NCI-H2029 (cell line): ENCODE data around the gene SENP8.
"Not testable (repeated sequence)": the region's sequence is repeated elsewhere in the genome, so short reads cannot be mapped to it uniquely, and the experiment has no call there.

Experiments
- DNase-seq: peaks from one replicate; lab custom pipeline; 2025; lab: John Stamatoyannopoulos, UW

SENP8 gene

DNA sequence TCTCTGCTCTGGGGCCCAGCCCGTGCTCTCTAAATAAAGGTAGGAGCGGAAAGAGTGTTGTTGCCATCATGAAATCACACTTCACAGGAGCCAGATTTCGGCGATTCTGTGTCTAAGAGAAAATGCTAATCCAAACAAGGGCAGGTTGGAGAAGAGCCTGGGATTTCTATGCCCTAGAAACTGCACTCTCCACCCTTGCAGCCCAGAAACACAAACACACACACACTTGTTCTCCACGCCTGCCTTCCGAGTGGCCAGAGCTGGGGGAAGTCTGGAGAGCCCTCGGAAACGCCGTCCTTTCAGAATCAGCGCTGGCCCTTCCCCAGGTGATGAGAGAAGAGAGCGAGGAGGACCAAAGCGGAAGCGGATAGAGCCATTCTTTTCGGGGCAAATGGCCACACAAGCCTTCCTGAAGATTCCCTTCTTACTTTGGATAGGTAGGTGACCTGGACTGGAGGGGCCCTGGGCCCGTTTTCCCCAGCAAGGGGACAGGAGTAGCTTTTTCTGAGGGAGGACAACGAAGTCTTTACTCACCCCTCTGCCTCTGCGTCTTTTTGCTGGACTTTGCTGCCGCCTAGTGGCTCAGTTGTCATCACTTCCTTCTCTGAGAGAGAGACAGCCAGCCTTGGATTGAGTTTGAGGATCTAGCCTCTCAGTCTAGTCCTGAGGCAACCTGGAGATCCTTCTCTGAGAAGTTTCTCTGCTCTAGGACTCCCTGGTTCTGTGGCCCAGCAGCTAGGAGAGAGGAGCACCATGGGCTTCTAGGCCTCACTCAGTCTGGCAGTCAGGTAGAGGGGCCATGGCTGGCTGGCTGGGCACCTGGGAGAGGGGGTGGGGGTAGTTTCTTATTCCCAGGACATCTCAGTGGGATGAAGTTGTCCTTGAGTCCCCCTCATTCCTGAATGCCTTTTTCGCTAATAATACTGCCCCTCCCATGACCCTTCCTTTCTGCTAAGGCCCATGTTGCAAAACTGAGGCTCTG, 37.7 kb downstream of the SENP8 start:
- peak; percentile 65 for DNase-seq

DNA sequence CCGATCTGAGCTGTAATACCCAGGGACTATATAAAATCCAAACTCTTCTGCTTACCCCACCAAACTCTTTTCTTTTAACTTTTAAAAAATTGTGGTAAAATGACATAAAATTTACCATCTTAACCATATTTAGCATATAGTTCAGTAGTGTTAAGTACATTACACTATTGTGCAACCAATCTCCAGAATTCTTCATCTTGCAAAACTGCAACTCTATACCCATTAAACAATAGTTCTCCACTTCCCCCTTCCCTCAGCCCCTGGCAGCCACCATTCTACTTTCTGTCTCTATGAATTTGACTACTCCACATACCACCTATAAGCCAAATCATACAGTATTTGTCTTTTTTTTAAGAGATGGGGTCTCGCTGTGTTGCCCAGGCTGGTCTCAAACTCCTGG, 38.7 kb downstream of the SENP8 start:
- DNase-seq, result no peak

DNA sequence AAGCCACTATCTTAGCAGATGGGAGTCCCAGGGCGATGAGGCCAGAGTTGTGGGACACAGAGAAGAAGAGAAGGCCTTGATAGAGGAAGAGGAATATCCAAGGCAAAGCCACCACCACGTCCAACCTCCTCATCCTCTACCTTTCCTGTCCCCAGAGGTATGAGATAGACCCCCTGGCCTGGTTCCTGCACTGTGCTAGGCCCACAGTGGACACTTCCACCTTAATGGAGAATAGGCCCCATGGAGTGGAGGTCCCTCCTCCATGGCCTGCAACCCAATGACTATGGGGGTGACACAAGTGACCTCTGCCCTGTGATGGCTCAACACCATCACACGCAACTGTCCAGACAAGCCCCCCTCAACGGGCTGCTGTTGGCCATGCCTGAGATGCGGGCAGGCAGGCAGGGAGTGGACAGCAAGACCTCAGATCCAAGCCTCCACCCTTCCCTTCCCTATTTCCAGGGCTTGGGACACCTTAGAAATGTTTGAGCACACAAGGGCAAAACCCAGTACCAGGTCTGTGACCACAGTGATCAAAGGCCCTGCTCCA, 42.6 kb downstream of the SENP8 start:
- no peak for DNase-seq

DNA sequence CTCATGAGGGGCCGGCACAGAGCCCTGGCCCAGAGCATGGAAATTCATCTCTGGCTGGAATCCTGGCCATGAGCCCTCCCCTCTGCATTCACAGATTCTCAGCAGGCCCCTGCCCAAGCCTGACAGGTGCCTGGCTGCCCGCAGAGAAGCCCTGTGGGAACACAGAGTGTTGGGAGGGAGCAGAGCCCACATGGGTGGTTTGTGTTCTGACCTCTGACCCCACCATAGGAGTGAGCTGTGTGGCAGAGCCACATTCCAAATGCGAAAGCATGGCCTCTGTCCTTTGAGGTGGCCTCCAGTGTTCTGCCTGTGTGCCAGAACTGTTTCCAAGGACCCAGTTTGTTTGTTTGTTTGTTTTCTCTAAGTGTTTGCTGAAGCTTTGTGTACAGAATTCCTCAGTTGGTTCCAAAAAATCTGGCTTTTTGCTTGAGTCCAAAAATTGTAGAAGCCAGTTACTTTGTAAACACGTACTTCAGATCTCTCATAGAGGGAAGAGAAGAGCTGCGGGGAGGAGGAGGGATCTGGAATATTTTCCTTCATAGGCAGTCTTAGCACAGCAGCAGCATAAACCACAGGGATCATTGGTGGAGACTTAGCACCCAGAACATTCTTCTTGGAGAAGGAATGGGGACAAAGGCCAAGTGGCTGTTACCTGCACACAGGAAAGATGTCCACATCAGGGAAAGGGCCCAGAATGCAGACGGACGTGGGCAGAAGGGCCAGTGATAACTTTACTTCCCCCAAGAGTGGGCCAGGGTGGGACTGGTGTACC, 43.3 kb downstream of the SENP8 start:
- DNase-seq, result no peak

DNA sequence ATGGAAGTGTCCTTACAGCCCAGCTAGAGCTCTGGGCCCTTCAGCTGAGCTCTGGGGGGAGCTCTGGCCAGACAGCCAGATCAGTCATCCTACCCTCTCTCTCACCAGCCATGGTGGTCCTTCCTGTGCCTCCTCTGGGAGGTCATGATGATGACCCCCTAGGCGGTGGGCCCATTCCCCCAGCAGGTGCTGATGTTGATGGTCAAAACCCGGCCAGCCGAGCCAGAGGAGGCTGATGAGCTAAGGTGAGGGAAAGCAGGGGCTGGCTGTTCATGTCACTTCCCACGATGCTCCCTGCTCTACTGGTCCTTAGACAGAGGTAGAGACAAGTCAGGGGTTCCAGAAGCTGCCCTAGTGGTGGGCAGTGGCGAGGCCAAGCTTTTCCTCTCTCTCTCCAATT, 44.4 kb downstream of the SENP8 start:
- DNase-seq, result no peak

DNA sequence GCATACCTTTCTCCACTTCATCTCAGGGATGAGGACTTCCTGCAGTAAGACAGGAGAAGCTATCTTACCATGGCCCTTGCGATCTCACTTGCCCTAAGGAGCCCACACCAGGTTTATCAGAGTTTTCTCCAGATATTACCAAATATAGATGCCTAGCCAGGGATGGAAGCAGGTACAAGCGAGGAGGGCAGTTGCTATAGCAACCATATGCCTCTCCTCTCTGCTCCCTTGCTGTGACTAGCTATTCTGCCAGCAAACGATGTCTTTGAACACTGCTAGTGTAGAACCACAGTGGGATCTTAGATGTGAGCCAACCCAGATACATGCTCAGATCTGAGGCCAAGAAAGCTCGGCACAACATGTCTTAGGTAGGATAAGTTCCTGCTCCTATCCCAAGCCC, 45.5 kb downstream of the SENP8 start:
- no peak for DNase-seq

DNA sequence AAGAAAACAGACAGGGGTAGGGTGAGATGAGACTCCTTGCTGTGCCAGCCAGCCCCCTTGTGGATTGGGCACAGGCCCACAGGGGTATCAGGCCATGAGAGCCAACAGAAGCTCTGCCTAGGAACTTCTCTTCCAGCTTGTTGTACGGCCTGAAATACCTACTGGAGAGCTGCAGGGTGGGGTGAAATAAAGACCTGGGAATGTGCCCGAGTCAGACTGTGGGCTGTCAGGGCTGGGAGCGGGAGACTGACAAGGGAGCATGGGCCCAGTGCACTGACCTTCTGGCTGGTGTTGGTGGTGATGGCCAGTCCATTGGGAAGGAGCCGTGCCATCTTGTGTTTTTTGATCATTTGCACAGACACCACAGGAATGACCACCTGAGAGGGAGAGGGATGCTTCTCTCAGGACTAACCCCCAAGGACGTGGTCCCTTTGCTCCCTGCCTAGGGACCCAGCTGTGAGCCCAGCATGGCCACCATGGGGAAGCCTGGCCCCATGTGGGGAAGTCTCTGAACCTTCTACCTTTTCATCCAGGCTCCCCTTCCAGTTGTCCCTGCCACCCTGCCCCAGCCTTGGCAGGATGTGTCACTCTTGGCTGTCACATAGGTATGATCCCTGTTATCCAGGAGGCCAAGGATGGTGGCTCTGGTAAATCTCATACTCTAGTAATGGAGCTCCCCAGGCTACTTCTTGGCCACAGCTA, 48.7 kb downstream of the SENP8 start:
- DNase-seq, result no peak

DNA sequence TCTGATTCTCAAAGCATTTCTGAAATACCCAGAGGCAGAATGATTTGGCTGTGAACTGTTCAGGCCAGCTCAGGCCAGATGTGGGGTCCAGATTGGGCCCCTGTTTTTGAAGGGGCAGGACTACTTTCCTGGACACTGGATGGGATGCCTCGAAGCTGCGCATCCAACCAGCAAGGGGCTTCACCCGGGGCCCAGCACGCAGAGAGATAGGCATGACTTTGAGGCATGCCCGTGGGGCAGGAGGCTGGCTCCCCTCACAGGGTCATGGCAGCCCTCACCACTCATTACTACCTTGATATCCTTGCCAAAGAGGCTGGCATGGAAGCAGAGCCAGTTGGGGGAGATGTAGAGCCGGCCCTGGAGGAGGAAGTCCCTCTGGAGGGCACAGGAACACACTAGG, 49.2 kb downstream of the SENP8 start:
- no peak for DNase-seq

DNA sequence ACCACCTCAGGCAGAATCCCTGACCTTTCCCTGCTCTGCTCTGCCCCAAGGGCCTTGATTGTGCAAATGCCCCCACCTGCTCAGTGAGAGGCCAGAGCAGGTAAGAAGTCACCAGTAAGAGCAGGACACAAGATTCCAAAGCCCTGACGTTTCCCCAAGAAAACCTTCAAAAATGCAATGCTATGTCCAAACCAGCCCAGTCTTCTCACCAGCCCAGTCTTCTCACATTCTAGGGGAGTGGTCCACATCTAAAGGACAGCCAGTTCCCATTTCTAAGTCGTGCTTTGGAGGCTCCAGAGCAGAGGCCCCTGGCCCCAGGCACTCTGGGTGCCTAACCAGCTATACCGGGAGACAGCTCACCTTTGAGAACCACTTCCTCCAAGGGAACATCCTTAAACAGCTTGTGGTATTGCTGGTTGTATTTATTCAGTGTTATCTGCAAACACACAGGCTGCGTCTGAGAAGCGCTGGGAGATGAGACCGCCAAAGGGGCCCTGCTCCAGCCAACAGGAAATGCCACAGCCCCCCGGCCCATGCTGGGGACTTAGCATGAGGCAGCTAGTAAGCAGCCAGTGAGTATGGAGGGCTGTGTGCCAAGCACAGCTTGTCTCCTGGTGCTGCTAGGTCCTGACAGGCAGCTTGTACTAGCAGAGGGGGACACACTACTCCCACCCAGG, 50.1 kb downstream of the SENP8 start:
- peak; percentile 30 for DNase-seq

DNA sequence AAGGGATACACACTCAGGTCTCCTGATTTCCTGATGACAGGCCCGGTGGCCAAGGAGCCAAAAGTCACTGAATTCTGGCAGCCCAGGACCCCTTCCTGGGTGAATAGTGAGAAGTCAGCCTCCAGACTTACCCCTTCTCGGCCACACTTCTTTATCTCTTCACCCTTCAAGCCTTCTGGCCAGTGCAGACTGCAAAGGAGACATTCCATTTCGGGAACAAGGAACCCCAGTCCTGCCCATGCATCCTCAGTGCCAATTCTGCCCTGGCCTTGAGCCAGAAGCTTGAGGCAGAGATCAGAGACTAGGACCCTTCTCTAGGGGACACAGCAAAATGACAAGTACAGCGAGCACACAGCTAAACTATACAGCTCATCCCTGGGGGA, 50.6 kb downstream of the SENP8 start:
- no peak for DNase-seq

DNA sequence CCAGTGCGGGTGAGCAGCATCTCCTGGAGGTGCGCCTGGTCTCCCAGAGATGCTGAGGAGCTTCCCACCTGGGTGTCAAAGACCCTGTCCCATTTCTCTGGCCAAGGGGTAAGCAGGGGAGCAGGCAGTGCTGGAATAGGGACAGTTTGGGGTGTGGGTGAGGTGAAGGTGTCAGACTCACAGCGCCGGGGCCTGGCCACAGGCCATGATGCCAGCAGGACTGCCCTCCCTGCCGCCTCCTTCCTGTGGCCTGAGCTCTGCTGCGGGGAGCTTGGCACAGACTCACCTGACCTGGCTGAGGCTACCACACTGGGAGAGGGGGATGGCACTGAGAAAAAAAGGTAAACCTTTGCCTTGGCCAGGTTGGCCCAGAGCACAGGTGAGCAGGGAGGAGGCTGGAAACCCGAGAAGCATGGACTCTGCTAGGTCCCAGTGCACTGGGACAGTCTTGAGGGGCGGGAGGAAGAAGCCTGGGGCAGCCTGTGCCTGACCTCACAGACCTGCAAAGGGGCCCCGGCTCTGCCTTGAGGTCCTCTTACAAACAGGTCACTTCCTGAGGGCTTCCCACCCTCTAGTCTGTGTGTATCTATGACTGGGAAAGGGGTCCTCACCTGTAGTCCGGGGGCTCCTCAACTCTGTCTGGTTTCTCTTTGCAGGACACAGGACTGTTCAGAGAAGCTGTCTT, 51.2 kb downstream of the SENP8 start:
- peak; percentile 13 for DNase-seq

DNA sequence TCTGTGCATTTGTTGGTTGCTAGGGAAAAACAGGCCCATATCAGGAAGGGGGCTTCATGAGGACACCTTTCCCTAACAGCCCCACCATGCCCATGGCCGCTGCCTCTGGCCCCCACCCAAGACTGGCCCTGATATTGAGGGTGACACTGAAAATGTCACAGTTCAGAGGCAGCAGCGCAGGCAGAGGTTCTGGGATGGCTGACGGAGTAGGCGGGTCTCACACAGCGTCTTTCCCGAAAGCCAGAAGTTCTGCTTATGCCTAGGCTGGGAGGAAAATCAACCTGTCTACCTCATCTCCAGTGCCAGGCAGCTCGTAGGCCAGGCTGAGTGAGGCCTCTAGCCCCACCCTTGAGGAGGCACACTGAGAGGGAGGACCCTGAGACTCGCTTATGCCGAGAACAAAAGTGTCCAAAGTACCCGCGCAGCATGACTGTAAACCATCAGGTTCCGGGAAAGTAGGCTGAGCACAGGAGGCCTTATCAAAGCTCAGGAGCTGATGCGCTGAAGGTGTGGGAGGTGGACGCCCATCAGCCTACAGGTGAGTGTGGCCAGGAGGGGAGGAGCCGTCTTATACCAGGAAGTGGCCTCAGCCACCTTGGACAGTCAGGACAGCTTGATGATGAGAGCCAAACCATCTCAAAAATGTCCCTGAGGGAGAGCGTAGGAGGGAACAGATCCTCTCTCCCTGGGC, 51.9 kb downstream of the SENP8 start:
- DNase-seq, result peak; percentile 49

DNA sequence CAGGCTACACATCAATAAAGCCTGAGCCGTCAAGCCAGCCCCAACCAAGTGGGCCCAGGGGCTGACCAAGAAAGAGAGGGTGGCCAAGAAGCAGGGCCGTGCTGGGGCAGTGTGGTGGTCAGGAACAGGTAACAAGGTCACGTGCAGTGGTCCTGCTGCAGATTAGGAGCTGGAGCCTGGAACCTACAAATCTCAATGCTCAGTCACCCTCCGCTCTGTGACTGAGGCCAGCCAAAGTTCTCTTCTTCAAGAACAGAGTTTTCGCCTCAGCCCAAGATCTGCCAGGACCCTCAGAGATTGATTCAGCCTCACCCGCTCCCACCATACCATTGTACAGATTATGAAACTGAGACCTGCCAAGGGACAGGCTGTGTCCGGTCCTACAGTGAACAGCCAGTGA, 52.5 kb downstream of the SENP8 start:
- no peak for DNase-seq

DNA sequence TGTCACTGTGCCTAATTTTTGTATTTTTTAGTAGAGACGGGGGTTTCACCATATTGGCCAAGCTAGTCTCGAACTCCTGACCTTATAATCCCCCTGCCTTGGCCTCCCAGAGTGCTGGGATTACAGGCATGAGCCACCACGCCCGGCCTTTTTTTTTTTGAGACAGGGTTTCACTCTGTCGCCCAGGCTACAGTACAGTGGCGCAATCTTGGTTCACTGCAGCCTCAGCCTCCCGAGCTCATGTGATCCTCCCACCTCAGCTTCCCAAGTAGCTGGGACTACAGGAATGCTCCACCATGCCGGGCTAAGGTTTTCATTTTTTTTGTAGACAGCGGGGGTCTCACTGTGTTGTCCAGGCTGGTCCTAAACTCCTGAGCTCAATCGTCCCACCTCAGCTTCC, 53.8 kb downstream of the SENP8 start:
- not testable (repeated sequence) for DNase-seq

DNA sequence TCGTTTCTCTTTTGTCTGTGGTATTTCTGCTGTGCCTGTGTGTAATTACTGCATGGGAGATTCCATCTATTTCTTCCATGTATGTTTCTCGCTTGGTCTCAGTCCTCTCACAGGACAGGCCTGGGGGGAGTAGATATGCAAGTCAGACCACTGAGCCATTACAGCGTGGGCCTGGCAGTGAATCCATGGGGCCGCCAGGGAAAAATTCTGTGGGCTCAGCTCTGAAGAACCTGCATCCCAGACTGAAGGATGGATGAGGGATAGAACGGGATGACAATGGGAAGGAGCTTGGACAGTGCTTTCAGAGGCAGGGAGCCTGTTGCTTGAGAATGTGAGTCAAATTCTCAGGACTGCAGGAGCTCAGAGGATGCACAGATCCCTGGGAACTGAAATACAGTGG, 54.6 kb downstream of the SENP8 start:
- DNase-seq, result no peak

DNA sequence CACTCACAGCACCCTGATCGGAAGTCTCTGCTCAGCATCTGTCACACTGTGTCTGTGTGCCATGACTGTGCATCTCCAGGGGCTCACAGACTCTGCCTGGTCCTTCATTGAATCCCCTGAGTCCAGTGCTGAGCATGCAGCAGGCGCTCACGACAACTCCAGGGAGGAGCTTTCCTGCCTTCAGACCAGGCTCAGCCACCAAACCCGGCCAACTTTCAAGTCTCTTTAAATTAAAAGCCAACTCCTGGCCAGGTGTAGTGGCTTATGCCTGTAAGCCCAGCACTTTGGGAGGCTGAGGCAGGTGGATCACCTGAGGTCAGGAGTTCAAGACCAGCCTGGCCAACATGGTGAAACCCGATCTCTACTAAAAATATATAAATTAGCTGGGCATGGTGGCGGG, 55.2 kb downstream of the SENP8 start:
- DNase-seq, result no peak

DNA sequence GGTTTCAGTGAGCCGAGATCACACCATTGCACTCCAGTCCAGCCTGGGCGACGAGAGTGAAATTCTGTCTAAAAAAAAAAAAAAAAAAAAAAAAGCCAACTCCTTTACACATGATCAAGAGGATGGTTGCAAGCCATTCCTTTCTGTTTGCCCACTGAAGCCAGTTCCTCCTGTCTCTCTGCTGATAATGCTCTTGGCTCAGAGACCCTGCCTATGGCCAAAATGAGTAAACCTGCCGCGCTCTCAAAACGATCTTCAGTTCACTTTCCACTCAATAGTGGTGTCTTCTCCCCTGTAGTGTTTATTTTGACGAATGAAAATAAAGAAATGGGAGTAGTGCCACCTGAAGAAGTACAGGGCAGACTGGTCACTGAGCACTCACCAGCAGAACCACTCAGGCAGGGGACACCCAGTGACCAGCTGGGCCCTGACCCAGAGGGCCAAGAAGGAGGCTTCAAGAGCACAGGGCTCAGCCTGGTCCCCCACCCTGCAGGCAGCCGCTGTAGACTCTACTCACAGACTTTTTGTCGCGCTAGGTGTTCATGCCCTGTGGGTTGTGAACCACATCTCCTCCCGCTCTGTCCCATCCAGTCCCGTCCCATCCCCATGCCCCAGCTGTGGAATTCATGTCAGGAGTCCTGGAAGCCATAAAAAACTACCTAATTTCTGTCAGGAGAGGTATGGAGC, 55.8 kb downstream of the SENP8 start:
- peak; percentile 4 for DNase-seq

DNA sequence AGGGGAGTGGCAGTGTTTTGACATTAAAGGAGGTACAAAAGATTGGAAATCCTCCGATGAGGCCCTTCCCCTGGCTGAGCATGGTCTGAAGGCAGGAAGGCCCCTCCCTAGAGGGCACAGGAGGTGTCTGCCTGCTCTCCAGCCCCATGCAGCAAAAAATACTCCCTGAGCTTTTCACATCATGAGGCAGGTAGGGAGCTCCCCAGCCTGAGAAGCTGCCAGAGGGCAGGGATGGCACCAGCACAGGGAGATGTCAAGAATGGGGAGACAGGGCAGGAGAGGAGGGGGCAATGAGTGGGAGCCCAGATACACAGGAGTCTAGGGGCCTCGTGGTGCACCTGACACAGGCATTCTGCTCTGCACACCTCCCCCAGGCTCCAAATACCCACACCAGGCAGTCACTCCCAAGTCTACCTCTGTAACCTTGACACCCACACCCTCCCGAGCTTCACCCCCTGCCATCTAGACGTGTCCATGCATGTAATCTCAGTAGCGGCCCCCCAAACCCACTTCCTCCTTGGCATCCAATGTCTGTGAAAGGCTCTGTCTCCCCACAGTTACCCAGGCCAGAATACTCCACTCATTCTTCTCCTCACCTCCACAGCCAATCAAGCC, 56.5 kb downstream of the SENP8 start:
- no peak for DNase-seq
